ENCODE results near the gene FYN.

Gene FYN

GRCh38 chr6:111758608-111759329 lies 114.5 kb downstream of the FYN start:
- TF ChIP-seq POLR2A (IDR thresholded peaks at IDR 0.05; ENCODE audit: low read depth, low read length), result no peak
- FAIRE-seq (no peak), DNase-seq (ENCODE audit: insufficient read length, low spot score) (no peak)

GRCh38 chr6:111757342-111757741 lies 115.9 kb downstream of the FYN start:
- FAIRE-seq (no peak), DNase-seq (ENCODE audit: insufficient read length, low spot score) (peak; percentile 10)
- TF ChIP-seq POLR2A (IDR thresholded peaks at IDR 0.05; ENCODE audit: low read depth, low read length), result no peak

- FAIRE-seq (no peak), DNase-seq (ENCODE audit: insufficient read length, low spot score) (no peak)
- TF ChIP-seq POLR2A (IDR thresholded peaks at IDR 0.05; ENCODE audit: low read depth, low read length), result no peak
Measured at GRCh38 chr6:111754423-111754822, 118.8 kb downstream of the FYN start.

- DNase-seq (ENCODE audit: insufficient read length, low spot score) (no peak), FAIRE-seq (no peak)
- TF ChIP-seq POLR2A (IDR thresholded peaks at IDR 0.05; ENCODE audit: low read depth, low read length), result no peak
Measured at GRCh38 chr6:111753573-111753972, 119.7 kb downstream of the FYN start.

GRCh38 chr6:111752476-111752875 lies 120.8 kb downstream of the FYN start:
- FAIRE-seq, result no peak
- no peak for TF ChIP-seq POLR2A (IDR thresholded peaks at IDR 0.05; ENCODE audit: low read depth, low read length)
- DNase-seq (ENCODE audit: insufficient read length, low spot score), result no peak

- FAIRE-seq, result no peak
- no peak for DNase-seq (ENCODE audit: insufficient read length, low spot score)
- no peak for TF ChIP-seq POLR2A (IDR thresholded peaks at IDR 0.05; ENCODE audit: low read depth, low read length)
Measured at GRCh38 chr6:111750753-111751673, 122.2 kb downstream of the FYN start.

- no peak for FAIRE-seq
- TF ChIP-seq POLR2A (IDR thresholded peaks at IDR 0.05; ENCODE audit: low read depth, low read length), result no peak
- DNase-seq (ENCODE audit: insufficient read length, low spot score), result no peak
Measured at GRCh38 chr6:111750153-111750552, 123.1 kb downstream of the FYN start.

GRCh38 chr6:111748231-111748647 lies 125.0 kb downstream of the FYN start:
- no peak for FAIRE-seq
- DNase-seq (ENCODE audit: insufficient read length, low spot score), result no peak
- TF ChIP-seq POLR2A (IDR thresholded peaks at IDR 0.05; ENCODE audit: low read depth, low read length), result no peak

- FAIRE-seq, result no peak
- no peak for DNase-seq (ENCODE audit: insufficient read length, low spot score)
- no peak for TF ChIP-seq POLR2A (IDR thresholded peaks at IDR 0.05; ENCODE audit: low read depth, low read length)
Measured at GRCh38 chr6:111747829-111748228, 125.4 kb downstream of the FYN start.

- DNase-seq (ENCODE audit: insufficient read length, low spot score) (no peak), FAIRE-seq (no peak)
- no peak for TF ChIP-seq POLR2A (IDR thresholded peaks at IDR 0.05; ENCODE audit: low read depth, low read length)
Measured at GRCh38 chr6:111747396-111747795, 125.9 kb downstream of the FYN start.

GRCh38 chr6:111746983-111747382 lies 126.3 kb downstream of the FYN start:
- TF ChIP-seq POLR2A (IDR thresholded peaks at IDR 0.05; ENCODE audit: low read depth, low read length), result no peak
- FAIRE-seq (no peak), DNase-seq (ENCODE audit: insufficient read length, low spot score) (no peak)

- no peak for TF ChIP-seq POLR2A (IDR thresholded peaks at IDR 0.05; ENCODE audit: low read depth, low read length)
- DNase-seq (ENCODE audit: insufficient read length, low spot score) (no peak), FAIRE-seq (no peak)
Measured at GRCh38 chr6:111745636-111746035, 127.6 kb downstream of the FYN start.

- TF ChIP-seq POLR2A (IDR thresholded peaks at IDR 0.05; ENCODE audit: low read depth, low read length), result no peak
- DNase-seq (ENCODE audit: insufficient read length, low spot score) (no peak), FAIRE-seq (no peak)
Measured at GRCh38 chr6:111745186-111745585, 128.1 kb downstream of the FYN start.

GRCh38 chr6:111743862-111744692 lies 129.2 kb downstream of the FYN start:
- FAIRE-seq, result no peak
- no peak for TF ChIP-seq POLR2A (IDR thresholded peaks at IDR 0.05; ENCODE audit: low read depth, low read length)
- no peak for DNase-seq (ENCODE audit: insufficient read length, low spot score)
